G401 (cell line): ENCODE measurements around the gene TP53I13. TPM values are rescaled to one million over a fixed set of nuclear protein-coding genes. Genes with fewer than 3 reads are reported as not detected.

Experiments
- DNase-seq: peaks from one replicate; pipeline ENCODE4 v3.0.0-alpha.2; 2015; ENCODE audit warnings: low spot score
- in situ Hi-C: cut with HindIII; loops from 2 replicates; pipeline ENCODE4 v1.10.0; 2016; ENCODE audit warnings: low sequenced_read_pairs, mixed read lengths
- total RNA-seq: library from RNA; depleted of rRNA; stranded (reverse); fragments of >200 nt; shearing (Covaris generic); gene quantifications from 2 replicates; pipeline ENCODE4 v1.2.3, GENCODE V29; 2014

Gene TP53I13
- total RNA-seq, 1 experiment from 2014 or later = 72.2 TPM

DNA sequence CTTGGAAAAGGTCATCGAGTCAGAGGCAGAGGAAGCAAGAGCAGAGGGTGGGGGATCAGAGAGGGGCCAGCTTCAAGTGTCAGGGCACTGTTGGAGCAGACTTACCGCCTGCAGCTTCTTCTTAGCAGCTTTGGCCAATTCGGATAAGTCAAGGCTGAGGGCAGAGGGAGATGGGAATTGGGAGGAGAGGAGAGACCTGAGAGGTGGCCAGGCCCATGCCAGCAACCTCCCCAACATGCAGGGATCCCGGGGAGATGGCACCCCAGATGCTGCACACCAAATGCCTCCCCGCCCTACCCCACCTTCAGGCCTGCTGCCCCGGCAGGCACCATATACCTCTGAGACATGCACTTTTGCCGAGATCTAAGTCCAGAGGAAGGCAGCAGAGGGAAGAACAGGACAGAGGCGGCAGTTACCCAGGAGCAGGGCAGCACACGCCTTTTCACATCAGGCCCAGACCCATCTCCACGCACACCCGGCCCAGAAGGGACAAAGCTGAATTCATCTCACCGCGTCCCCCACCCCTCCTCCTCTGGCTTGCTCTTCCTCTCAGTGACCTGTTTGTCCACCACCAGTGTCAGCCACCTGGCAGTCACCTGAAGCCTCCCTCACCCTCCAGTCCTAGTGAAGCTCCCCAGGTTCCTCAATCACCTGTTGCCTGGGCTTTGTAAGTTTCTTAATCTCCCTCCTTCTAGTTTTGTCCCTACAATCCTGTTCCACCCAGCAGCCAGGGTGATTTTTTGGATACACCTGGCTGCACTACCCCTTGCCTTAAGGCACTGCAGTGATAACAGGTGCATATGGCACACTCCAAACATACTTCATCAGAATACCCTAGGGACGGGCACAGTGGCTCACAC, 10.4 kb downstream of the TP53I13 start:
- DNase-seq = no peak
- in situ Hi-C loops = no loop called here

GRCh38 chr17:29579866-29580771, 11.6 kb downstream of the TP53I13 start:
- in situ Hi-C loops = no loop called here

GRCh38 chr17:29581583-29582253, 13.2 kb downstream of the TP53I13 start:
- in situ Hi-C loops = no loop called here

More at GRCh38 chr17:29579866-29580771, 11.6 kb downstream of the TP53I13 start:
- DNase-seq = peak; percentile 91

DNA sequence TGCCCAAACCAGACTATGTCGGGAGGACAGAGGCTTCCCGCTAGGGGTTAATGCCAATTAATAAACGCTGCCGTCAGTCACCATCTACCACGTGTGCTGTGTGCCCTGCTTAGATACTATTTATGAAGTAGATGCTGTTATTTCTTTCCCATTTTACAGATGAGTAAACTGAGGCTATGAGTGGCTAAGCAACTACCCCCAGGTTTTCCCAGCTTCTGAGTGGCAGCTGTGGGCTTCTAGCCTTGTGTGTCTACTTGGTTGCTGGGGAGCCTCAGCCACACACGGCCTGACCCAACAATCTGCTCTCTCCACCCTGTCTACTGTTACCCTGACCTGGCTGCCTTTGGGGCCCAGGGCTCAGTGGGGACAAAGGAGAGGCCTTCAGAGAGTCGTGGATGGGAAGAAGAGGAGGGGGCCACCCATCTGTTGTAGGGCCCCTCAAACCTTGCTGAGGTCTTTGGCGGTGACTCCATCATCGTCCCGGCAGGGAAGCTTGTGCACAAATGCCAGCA, 13.8 kb downstream of the TP53I13 start:
- in situ Hi-C loops = no loop called here

More at GRCh38 chr17:29581583-29582253, 13.2 kb downstream of the TP53I13 start:
- peak; percentile 63 for DNase-seq

DNA sequence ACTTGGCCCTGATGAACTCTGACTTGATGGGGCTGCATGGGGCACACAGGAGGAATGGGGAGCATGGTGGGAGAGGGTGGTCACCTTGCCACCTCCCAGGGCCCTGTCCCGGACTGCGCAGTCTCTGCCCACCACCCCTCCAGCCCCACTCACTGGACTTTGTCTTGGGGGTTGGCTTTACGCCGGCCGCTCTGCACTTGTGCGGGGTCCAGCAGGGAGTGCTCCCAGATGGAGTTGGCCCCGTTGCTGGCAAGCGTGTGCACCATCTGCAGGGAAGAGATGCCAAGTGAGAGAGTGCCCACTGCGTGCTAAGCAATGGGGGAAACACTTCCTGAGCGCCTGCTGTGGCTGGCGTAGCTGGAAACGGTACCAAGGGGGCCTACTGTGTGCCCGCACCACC, 14.3 kb downstream of the TP53I13 start:
- in situ Hi-C loops = no loop called here
- DNase-seq = peak; percentile 89

More for the DNA sequence above, 13.8 kb downstream of the TP53I13 start:
- DNase-seq = no peak

DNA sequence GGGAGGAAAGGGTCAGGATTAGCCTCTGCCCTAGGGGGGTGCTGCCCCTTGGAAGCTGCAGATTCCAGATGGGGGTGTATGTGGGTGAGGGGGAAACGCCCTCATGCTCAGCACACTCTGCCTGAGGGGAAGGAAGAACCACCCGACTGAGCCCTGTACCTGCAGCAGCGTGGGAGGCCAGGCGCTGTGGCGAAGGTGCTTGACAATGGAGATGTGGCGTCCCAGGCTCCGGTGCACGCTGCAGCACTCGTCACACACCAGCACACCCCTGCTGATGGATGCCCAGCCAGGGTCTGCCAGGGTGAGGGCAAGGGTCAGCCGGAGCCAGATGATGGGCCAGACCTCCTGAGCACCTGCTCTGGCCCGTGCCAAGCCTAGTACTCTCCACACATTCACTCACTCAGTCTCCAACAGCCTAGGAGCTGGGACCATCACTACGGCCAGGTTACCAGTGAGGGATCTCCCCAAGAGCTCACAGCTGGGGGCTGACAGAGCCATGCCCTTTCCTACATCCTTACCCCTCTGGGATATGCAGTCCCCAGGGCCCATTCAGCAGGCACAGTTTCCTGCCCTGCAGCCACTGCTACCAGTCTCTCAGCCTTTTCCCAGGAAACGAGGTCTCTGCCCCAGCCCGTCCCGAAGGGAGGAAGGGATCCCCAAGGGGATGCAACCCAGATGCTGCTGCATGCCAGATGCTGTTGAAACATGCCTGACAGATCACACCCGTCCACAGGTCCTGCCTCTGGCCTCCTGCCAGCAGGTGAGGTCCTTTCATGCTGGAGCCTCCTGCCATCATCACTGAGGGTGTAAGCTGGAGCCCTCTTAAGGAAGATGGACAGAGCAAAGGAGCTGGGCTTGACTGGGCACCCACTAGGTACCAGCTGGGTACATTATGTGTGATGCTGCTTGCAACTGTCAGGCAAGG, 15.1 kb downstream of the TP53I13 start:
- in situ Hi-C loops = no loop called here
- DNase-seq = no peak

- DNase-seq = no peak
- in situ Hi-C loops = no loop called here
These were observed 16.1 kb downstream of the TP53I13 start for GRCh38 chr17:29584452-29585079.

GRCh38 chr17:29585080-29585751, 16.7 kb downstream of the TP53I13 start:
- DNase-seq = no peak
- in situ Hi-C loops = no loop called here

DNA sequence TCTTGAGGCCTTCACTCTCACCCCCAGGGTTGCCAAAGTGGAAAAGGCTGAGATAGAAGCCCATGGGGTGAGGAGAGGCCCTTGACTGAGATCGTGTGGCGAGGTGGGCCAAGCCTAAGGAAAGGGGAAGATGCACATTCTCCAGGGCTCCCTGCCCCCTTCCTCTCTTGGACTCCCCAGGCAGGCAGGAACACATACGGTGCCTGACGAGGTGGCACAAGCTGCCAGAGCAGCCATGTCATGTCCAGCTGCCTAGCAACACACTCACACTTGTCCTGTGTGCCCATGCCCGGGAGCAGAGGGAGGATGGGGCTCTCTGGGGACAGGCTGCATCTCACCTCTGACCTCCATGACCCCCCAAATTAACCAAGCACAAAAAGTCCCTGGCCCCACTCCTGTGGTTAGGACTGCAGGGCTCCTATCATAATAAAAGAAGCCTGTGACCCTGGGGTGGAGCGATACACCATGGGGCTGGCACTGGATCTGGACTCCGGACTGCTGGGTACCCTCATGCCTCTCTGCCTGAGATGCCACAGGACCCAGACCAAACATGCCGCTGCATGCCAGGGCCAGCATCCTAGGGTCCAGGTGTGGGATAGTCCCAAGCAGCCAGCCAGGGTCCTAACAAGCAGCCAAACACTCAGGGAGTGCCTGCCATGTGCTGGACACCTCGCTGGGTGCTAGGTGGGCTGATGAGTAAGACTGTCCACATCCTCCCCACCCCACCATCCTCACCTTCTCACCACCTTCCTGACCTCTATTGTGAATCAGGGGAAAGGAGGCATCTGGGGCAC, 18.4 kb downstream of the TP53I13 start:
- in situ Hi-C loops = no loop called here
- no peak for DNase-seq

- DNase-seq = no peak
- in situ Hi-C loops = no loop called here
These were observed 19.1 kb downstream of the TP53I13 start for GRCh38 chr17:29587591-29587990.

GRCh38 chr17:29588017-29588561, 19.6 kb downstream of the TP53I13 start:
- in situ Hi-C loops = no loop called here
- no peak for DNase-seq

GRCh38 chr17:29588562-29589411, 20.3 kb downstream of the TP53I13 start:
- in situ Hi-C loops = no loop called here
- DNase-seq = peak; percentile 36

DNA sequence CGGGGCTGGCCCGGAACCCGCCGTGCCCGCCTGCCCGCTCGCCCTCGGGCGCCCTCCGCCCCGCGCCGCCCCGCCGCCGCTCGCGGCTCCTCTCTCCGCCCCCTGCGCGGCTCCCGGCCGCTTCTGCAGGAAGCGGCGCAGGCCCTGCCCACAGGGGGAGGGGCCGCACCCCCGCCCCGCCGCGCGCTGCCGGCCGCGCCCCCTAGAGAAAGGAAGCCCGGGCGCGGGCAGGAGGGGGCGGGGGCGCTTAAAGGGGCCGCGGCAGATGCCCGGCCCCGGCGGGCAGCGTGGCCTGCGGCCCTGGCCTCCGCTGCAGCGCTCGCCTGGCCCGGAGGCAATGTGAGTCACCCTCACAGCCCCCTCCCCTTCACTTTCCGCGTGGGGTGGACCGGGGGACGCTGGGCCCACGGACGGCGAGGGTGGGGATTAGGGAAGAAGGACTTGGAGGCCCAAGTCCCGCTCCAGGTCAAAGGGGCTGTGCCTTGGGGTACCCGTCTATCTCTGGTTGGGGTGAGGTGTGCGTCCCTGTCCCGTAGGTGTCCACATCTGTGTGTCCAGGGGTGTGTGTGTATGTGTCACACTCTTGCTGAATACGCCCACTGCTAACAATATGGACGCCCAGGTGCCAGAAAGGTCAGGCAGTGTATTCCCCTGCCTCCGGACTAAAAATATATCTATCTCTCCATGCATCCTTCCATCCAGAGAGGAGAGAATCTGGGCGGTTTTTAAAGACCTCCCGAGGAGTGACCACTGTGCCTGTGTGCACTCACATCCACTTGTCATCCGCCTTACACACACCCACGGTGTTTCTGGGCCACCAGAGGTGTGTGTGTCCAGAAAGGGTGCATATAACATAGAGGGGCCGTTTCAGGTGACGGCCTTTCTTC, 21.3 kb downstream of the TP53I13 start, which contains the start of gene GIT1:
Gene GIT1, minus strand, starts transcription at position 125 of the 887 bp plus-strand sequence. CDS start 270 bp downstream, outside the sequence.
- peak; percentile 88 for DNase-seq
- in situ Hi-C loops = no loop called here

DNA sequence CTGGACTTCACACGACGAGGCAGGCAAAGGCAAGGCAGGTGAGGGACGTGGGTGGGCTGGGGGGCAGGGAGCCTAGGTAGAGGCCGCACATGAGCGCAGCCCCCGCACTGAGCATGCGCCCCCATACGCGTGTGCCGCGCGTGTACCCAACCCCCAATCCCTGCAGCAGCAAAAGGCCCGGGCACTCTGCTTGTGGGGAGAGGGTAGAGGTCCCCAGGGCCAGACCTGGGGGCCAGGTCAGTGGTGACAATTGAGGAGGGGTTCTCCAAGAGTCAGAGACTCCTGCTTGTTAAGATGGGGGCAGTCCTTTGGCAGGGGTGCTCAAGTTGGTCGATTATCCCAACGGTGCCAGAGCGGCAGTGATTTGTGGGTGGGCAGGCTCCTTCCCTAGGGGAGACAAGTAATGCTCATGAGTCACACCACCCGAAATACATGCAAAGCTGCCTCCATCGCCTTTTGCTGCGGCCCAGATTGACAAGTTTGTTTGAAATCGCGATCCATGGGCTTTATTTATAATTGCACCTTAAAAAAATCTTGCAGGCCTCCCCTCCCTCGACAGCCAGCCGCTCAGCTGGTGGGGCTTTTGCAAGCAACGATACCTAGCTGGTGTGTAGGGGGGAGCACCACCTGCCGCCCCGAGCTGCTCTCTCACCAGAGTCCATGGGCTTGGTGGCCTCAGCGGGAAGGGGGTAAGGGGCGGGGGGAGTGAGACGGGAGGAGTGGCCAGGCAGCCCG, 22.1 kb downstream of the TP53I13 start:
- DNase-seq = peak; percentile 47
- in situ Hi-C loops = no loop called here
